ENCODE measurements around the gene HSPB1. TPM values are rescaled to one million over a fixed set of nuclear protein-coding genes. Genes with fewer than 3 reads are reported as not detected.
"Not testable (repeated sequence)": the region's sequence is repeated elsewhere in the genome, so short reads cannot be mapped to it uniquely, and the experiment has no call there.

The HSPB1 gene
- polyA plus RNA-seq, 1 donor: 1,886 TPM

DNA sequence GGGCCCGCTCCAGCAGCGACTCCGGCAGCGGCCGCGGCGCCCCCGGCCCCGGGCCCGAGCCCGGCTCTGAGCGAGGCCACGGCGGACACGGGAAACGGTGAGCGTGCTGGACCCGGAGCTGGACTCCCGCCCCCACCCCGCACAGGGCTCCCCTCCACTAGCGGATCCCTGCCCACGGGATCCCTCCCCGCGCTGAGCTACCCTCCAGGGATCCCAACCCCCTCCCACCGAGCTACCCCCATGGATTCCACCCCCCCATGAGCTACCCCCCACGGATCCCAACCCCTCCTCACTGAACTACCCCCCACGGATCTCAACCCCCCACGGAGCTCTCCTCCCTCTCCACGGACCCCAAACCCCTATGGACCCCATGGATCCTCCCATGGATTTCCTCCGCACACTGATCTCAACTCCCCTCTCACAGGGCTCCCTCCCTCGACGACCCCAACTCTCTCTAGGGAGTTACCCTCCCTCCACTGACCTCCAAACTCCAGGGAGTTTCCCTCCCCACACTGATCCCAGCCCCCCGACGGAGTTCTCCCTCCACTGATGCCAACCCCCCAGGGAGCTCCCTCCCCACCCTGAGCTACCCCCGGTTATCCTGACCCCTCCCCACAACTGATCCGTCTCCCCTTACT lies 20.6 kb upstream of the HSPB1 start:
- no peak for DNase-seq

DNA sequence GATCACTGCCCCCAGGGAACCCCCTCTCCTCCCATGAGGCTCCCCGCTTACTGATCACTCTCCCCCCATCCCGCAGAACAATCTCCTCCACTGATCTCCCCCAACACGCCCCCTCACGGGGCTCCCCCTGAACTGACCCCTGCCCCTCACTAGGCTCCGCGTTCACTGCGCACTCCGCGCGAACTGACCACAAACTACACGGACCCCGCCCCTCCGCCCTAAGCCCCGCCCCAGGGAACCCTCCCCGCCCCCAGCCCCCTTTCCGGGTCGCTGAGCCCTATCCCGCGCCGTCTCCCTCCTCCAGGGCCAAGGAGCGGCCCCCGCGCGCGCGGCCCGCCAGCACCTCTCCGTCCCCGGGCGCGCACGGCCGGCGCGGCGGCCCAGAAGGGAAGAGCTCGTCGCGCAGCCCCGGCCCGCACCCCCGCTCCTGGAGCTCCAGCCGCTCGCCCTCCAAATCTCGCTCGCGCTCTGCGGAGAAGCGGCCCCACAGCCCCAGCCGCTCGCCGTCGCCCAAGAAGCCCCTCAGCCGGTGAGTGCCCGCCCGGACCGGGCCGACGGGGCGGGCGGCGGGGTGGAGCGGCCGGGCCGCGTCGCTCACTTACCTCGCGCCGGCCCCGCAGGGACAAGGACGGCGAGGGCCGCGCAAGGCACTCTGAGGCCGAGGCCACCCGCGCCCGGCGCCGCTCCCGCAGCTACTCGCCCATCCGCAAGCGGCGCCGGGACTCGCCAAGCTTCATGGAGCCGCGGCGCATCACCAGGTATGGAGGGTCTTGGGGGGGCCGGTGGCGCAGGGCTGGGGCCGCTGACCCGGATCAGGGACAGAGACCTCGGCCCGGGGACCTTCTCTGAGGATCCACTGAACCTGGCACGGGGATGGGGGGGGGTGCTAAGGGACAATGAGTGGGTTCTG lies 19.9 kb upstream of the HSPB1 start:
- no peak for DNase-seq

- DNase-seq: no peak
Observed at GRCh38 chr7:76283254-76284159, 19.0 kb upstream of the HSPB1 start.

DNA sequence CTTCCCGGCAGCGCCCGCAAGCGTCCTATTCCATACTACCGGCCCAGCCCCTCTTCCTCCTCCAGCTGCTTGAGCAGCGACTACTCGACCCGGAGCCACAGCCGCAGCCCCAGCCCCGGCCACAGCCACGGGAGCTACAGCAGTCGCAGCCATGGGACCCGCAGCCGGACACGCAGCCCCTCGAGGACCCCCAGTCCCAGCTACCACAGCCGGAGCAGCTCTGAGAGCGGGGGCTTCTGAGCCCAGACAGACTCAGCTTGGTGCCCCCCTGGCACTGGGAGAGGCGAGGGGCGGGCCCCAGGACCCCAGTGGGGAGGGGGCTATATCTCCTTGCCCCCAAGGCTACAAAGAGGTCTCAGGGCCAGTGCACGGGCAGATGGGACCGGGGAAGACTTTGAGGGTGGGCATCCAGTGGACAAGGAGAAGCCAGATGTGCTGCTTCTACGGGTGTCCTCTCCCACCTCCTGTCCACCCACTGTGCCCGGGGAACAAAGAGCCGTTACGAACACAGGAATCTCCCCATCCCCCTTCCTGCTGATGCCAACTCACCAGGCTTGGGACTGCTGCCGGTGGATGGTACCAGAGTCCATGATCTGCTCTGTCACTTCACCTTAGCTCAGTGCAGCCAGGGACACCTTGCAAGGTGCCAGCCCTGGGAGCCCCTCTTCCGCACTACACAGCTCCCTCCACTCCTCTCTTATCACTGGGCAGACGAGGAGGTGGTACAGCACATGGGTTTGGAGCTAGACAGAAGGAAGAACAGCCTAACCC lies 16.7 kb upstream of the HSPB1 start:
- DNase-seq: no peak

DNA sequence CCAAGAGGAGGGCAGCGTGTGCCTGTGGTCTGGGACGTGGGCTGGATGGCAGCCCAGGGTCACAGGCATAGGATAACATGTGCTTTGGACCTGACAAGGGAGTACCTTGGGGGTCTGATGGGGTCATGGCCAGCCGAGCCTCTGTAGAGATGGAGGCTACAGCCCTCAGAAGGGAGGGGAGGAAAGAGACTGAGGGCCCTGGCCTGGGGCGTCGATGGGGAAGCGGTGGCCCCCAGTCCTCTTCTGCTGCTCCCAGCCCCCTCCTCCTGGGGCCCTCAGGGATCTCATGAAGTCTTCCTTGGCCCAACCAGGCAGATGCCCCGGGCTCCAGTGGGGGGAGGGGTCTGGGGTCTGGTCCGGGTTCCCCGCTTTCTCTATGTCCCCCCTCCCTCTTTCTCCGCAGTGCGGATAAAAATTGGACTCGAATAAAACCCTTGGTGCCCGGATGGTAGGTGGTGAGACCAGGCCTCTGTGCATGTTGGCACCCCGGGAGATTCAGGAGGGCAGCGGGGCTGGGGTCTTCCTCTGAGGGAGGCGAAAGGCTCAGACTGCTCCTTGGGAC lies 15.6 kb upstream of the HSPB1 start:
- DNase-seq: no peak

DNA sequence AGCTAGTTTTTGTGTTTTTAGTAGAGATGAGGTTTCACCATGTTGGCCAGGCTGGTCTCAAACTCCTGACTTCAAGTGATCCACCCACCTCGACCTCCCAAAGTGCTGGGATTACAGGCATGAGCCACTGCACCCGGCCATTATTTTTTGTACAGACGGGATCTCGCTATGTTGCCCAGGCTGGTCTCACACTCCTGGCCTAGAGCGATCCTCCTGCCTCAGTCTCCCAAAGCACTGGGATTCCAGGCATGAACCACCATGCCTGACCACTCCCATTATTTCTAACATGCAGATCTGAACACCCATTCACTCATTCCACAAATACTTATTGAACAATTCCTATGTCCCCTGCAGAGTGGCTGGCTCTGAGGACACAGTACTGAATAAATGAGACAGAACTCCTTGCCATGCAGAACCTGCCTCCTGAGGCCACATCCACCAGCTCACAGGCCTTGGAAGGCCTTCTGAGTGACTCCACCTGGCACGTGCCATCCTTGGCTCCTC lies 11.6 kb upstream of the HSPB1 start:
- not testable (repeated sequence) for DNase-seq

DNA sequence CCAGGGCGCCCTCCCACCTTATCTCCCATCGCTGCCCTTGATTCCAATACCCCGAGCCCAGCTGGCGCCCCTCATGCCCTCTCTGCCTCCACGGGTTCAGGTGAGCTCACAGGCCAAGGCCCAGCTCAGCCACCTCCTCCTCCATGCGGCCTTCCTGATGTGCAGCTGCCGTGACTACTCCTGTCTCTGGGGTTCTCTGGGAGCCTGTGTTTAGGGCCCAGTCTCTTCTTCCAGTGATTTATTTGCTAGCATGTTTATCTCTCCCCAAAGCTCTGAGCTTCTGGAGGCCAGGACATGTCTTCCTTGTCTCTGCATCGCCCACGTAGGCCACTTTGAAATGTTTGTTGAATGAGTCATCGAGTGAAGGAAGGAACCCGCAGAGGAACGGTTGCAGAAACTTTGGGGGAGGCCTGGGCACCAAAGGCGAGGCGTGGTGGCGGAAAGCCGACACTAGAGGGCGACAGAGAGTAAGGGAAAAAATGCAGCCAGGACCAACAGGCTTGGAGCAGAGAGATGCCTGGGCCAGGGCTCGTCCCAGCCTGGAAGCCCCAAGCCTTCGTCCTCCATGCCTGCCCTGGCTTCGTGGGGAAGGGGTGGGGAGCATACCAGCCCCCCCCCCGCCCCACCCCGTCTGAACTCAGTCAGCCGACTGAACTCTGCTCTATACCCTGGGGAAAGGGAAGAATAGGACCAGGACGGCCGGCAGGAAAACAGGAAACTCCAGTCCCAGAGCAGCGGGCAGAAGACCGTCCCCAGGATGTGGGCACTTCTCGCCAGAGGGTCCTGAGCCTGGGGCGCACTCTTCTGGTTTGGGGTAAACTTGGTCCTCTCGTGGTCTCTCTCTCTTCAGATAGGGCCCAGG lies 10.9 kb upstream of the HSPB1 start:
- peak; percentile 90 for DNase-seq

GRCh38 chr7:76292213-76292573 lies 10.3 kb upstream of the HSPB1 start:
- DNase-seq: no peak

DNA sequence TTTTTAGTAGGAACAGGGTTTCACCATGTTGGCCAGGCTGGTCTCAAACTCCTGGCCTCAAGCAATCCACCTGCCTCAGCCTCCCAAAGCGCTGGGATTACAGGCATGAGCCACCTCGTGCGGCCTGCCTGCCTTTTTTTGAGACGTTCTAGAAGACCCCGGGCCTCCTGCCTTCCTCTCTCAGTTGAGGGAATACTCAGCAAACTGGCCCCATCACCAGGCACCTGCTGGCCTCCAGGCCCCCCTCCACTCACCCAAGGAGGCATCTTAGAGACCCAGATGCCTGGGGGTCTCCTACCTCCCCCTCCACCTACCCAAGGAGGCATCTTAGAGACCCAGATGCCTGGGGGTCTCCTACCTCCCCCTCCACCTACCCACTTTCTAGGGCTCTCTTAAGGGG lies 9.6 kb upstream of the HSPB1 start:
- not testable (repeated sequence) for DNase-seq

GRCh38 chr7:76293407-76293901 lies 9.0 kb upstream of the HSPB1 start:
- no peak for DNase-seq

GRCh38 chr7:76294344-76295024 lies 8.0 kb upstream of the HSPB1 start:
- DNase-seq: peak; percentile 82

DNA sequence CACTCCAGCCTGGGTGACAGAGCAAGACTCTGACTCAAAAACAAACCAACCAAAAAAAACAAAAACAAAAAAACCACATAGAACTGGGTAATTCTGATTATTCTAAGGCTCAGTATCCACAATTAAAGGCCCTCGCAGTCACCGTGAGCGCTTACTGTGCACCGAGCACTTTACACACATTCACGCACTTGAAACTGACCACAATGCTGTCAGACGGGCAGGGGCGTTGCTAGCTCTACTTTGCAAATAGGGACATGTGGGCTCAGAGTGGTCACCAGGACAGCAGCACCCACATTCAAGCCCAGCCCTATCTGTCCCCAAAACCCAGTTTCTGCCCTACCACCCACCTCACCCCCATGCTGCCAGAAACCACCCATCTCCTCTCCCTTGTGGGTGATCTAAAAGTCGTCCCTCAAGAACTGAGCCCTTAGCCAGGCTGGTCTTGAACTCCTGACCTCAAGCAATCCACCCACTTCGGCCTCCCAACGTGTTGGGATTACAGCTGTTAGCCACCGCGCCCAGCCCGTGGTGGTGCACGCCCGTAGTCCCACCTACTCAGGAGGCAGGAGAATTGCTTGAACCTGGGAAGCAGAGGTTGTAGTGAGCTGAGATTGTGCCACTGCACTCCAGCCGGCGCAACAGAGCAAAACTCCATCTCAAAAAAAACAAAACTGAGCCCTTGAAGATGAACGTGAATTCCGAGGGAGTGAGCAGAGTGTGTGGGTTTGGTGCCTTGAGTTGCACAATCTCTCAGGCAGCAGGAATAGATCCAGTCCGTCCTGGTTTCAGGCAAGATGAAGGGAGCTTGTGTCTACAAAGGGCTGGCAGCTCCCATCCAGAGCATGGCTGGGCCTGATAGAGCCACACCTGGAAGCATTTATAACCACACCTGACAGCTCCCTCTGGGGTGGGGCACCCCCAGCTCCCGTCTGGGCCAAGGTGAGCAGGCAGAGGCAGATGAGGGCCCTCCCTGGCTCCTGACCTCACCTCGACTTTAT lies 5.4 kb upstream of the HSPB1 start:
- no peak for DNase-seq

- no peak for DNase-seq
Observed at GRCh38 chr7:76300166-76300731, 2.2 kb upstream of the HSPB1 start.

- DNase-seq: no peak
Observed at GRCh38 chr7:76301000-76301399, 1.5 kb upstream of the HSPB1 start.

DNA sequence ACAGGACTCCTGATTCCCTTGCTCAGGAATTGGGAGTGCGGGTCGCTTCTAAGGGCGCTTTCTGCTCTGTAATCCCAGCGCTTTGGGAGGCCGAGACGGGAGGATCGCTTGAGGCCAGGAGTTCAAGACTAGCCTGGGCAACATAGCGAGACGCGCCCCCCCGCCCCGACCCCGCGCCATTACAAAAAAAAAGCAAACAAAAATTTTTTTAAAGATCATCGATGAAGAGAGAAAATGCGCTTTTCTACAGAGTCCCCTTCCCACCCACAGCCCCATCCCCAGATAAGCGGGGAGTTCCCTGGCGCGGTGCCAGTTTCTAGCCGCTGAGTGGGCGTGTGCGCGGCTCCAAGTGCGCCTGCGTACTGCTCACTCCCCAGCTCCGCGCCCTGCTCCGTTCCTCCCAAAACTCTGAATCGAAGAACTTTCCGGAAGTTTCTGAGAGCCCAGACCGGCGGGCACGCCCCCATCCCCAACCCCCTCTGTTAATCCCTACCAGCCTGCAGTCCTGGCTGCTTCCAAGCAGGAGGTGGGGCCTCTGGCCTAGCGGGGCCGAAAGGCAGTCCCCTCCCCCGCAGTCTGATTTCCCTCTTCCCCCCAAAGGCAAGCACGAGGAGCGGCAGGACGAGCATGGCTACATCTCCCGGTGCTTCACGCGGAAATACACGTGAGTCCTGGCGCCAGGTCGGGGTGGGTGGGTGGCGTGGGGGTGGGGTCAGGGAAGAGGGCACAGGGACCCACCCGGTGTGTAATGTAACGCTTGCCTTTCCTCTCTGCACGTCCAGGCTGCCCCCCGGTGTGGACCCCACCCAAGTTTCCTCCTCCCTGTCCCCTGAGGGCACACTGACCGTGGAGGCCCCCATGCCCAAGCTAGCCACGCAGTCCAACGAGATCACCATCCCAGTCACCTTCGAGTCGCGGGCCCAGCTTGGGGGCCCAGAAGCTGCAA lies 1.0 kb downstream of the HSPB1 start:
- peak; percentile 90 for DNase-seq

- DNase-seq: no peak
Observed at GRCh38 chr7:76304888-76305375, 2.5 kb downstream of the HSPB1 start.

GRCh38 chr7:76308874-76309273 lies 6.4 kb downstream of the HSPB1 start:
- not testable (repeated sequence) for DNase-seq
